GM18508 (cell line): ENCODE data around the gene FABP7.
A peak's percentile ranks its signal among the peaks of the same experiment; 100 is the strongest.

ENCODE experiments used
- ATAC-seq: cut with Tn5 transposase; IDR thresholded peaks from one replicate; pipeline ENCODE4 v1.9.1; 2021; ENCODE audit warnings: moderate number of reproducible peaks; ENCODE audit not compliant: insufficient read depth, unreplicated experiment

FABP7 gene

GRCh38 chr6:122791310-122791679 lies 11.8 kb downstream of the FABP7 start:
- ATAC-seq = no peak

DNA sequence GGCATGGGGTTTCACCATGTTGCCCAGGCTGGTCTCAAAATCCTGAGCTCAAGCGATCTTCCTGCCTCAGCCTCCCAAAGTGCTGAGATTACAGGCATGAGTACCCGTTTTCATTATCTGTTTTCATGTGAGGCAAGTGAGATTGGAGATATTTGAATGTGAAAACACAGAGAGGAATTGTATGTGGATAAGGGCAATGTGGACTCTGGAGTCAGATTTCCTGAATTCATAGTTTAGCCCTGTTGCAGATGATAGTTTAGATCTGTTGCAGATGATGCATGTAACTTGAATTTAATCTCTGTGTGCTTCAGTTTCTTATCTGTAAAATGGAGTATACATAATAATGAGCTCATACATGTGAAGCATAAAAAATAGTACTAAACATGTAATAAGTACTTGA lies 13.2 kb downstream of the FABP7 start:
- ATAC-seq = no peak

GRCh38 chr6:122797537-122797936 lies 18.0 kb downstream of the FABP7 start:
- ATAC-seq = no peak

- ATAC-seq = peak; percentile 98
These were observed 18.7 kb downstream of the FABP7 start for GRCh38 chr6:122798099-122798641.

- no peak for ATAC-seq
These were observed 19.7 kb downstream of the FABP7 start for GRCh38 chr6:122799140-122799745.

DNA sequence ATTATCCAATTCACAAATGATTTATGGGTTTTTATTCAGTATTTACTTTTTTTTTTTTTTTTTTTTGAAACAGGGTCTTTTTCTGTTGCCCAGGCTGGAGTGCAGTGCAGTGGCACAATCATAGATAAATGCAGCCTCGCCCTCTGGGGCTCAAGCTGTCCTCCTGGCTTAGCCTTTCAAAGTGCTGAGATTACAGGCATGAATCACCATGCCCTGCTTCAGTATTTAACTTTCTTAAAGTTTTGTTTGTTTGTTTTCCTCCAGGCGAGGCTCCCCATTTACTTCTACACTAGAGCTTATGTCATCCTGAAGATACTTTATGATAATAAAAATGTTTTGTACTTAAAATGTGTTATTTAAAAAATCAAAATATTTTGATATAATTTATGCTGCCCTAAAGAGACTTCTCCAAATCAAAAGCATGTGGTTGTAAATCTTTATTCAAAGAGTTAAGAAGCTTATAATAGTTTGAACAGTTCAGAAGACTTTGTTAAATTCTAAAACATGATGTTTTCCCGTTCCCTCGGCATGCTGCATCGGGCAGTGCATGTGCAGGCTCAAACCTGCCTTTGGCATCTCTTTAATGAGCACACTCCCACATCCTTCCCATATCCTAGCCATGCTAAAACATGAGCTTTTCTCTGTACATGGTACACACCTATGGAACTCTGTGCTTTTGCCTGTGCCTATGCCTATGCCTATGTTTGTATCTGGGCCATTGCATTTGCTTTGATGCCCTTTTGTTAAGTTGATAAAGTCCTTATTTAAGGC lies 20.6 kb downstream of the FABP7 start:
- ATAC-seq = no peak

DNA sequence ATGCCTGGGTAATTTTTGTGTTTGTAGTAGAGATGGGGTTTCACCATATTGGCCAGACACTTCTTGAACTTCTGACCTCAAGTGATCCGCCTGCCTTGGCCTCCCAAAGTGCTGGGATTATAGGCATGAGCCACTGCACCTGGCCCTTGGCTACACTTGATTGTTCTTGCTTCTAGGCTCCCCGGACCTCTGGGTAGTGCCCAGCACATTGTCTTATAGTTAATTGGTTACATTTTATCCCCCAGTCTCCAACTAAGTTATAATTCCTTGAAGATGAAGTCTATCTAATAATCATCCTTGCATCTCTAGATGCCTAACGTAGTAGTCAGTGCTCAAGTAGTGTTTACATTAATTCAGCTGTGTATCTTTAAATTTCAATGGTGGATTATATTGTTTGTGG lies 21.4 kb downstream of the FABP7 start:
- no peak for ATAC-seq

DNA sequence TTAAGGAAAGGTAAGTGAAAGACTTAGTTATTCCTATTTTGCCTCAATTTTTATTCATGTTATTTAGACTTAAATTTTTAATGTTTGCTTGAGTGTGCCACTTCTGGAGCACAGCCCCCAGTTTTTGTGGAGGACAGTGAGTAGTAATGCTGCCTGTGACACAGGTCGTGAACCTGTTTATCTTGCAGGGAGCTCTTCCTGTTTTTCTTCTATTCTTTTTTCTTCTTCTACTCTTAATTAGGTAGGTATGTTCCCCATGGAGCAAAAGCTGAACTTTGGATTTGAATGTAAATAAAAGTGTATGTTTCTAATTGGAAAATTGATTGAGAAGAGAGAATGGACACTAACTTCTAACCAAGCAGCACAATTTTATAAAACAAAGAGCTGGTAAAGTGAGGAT lies 21.9 kb downstream of the FABP7 start:
- ATAC-seq = no peak

DNA sequence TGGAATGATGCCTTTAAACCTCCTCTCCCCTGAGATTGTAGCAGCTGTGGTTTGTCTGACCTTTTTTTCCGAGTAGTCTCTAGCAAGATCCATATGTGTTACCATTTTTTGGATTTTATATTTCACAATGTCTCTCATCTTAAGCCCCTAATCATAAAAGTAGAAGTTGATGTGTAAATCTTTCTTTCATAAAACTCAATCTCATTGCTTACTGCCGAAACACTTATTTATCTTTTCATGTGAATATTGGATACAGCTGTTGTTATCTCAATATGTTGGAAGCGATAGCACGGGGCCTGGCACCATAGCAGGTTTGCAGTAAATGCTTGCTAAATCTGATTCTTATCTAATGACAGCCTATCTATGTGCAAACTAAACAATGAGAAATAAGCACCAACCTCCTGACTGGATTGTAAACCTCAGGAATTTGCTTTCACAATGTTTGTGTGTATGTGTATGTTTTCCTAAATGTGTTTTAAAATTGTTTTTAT lies 23.7 kb downstream of the FABP7 start:
- no peak for ATAC-seq

DNA sequence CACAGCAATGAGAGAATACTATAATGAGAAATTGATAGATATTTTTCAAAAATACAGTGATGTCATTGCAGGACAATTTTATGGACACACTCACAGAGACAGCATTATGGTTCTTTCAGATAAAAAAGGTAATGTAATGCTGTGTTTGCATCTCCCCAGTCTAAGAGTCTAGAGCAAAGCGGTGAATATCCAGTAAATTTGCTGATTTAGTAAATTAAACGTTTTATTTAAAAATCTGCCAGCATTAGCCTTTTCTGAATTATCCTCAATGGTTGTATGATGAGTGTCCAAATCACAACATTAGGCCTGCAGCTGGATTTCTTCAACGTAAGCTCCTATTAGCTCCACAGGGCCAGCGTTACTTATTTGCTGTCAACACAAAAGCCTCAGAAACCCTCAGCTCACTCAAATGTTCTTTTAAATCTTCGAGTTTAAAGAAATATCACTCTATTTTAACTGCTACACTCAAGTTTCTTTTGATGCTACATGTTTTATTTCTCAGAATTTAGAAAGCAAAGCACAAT lies 25.5 kb downstream of the FABP7 start:
- ATAC-seq = no peak

GRCh38 chr6:122806291-122806690 lies 26.8 kb downstream of the FABP7 start:
- no peak for ATAC-seq

GRCh38 chr6:122808121-122808885 lies 28.8 kb downstream of the FABP7 start:
- ATAC-seq = no peak

GRCh38 chr6:122809001-122809400 lies 29.5 kb downstream of the FABP7 start:
- ATAC-seq = no peak

- no peak for ATAC-seq
These were observed 30.2 kb downstream of the FABP7 start for GRCh38 chr6:122809691-122810090.

- ATAC-seq = no peak
These were observed 30.7 kb downstream of the FABP7 start for GRCh38 chr6:122810189-122810588.

DNA sequence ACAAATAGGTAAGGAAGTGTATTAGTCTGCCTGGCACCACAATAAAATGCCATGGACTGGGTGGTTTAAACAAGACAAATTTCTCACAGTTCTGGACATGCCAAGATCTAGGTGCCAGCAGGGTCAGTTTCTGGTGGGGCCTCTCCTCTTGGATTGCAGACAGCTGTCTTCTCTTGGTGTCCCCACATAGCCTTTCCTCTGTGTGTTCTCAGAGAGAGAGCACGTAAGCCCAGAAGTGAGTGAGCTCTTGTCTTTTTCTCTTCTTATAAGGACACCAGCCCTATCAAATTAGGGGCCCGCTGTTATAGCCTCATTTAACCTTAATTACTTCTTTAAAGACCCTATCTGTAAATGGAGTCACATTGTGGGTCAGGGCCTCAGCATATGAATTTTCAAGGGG lies 37.8 kb downstream of the FABP7 start:
- ATAC-seq = no peak

DNA sequence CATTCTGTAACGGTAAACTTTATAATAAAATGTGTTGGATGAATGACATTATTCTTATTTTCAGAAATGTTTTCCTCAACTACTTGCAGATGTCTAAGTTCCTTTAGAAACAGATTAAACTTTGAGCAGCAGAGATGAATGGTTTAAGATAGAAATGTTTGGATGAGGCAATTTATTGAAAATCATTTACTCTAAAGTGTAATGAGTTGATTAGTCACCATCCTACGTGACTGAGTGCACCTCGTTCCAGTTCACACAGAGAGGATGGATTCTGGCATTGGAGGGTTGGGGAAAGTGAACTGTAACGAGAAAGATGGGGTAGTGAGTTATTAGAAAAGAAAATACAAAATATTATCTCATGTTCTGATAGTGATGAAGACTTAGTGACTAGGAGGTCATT lies 38.2 kb downstream of the FABP7 start:
- no peak for ATAC-seq

DNA sequence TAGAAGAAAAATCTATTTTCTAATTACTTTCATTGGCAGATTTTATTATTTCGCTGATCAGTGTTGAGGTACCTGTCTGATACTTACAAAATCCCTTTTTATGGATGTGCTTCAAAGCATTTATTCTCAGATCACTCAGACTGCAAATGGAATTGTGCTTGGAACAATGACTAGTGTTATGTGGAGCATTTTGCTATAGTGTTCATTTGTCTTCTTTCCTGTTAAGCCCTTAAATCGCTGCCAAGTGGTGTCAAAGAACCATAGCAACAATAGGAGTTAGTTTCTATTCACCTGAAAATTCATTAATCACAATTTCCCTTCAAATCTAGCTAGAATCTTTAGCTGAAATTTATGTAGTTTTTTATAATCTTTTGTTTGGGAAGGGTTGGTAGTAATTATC lies 39.4 kb downstream of the FABP7 start:
- no peak for ATAC-seq

DNA sequence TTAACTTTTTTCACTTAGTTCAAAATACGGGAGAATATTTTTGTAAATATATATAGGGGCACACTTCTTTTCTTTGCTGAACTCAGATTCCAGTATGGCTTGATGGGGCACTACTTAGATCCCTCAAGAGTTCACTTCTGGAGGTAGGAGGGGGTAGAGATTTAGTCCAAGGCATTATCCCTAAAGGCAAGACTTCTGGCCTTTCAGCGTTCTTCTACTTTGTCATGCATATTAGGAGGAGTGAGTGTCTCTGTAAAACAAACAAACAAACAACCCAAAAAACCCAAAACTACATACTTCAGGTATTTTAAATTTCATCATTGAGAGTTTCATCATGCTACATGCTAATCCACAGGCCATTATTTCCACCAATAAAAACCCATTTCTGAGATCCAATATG lies 41.6 kb downstream of the FABP7 start:
- ATAC-seq = no peak

DNA sequence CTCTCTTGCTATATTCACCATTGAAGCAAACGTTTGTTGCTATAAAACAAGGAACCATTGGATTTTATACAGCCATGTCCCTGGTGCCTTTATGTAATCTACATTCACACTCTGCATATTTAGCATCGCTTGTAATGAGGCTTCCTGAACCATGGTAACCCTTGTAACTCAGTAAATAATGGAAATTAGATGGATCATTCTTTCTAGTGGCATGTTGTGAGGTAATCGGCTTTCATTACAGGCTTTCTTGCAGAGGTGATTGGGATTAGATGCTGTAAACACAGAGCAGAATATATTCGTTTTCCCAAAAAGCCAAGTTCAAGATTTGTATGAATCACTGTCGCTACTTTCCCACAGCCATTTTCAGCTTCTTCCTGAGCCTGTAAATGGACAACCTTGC lies 45.6 kb downstream of the FABP7 start:
- ATAC-seq = no peak

DNA sequence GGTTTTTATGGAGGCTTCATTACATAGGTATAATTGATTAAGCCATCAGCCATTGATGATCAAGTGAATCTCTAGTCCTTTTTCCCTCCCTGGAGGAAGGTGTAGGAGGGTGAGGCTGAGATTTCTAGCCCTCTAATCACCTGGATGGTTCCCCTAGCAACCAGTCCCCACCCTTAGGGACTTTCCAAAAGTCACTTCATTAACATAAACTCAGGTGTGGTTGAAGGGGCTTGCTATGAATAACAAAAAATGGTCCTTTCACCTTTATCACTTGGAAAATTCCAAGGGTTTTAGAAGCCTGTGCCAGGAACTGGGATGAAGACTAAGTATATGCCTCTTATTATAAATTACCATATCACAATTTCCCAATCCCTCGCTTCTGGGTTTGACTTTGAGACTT lies 49.9 kb downstream of the FABP7 start:
- no peak for ATAC-seq
